HG03460 (cell line): ENCODE measurements around the gene ZNHIT2.
"Not testable (repeated sequence)": the region's sequence is repeated elsewhere in the genome, so short reads cannot be mapped to it uniquely, and the experiment has no call there.

Experiments
- ATAC-seq: cut with Tn5 transposase; IDR thresholded peaks from one replicate; pipeline ENCODE4 v1.9.1; 2021; ENCODE audit not compliant: unreplicated experiment

The ZNHIT2 gene

GRCh38 chr11:65117206-65118096 is at the start of gene ZNHIT2:
Gene ZNHIT2 (minus strand): TSS chr11:65117701. CDS start chr11:65117653, 48 bp downstream.
- peak; percentile 48 for ATAC-seq

GRCh38 chr11:65166893-65167292 is 49.4 kb upstream of the ZNHIT2 start:
- ATAC-seq: no peak

- ATAC-seq: no peak
Measured at GRCh38 chr11:65165410-65166317, 48.2 kb upstream of the ZNHIT2 start.

- ATAC-seq: no peak
Measured at GRCh38 chr11:65163684-65164083, 46.2 kb upstream of the ZNHIT2 start.

- ATAC-seq: no peak
Measured at GRCh38 chr11:65160643-65161042, 43.1 kb upstream of the ZNHIT2 start.

- ATAC-seq: no peak
Measured at GRCh38 chr11:65159012-65159411, 41.5 kb upstream of the ZNHIT2 start.

- ATAC-seq: no peak
Measured at GRCh38 chr11:65157336-65157735, 39.8 kb upstream of the ZNHIT2 start.

GRCh38 chr11:65156926-65157325 is 39.4 kb upstream of the ZNHIT2 start:
- ATAC-seq: no peak

- no peak for ATAC-seq
Measured at GRCh38 chr11:65156256-65156655, 38.8 kb upstream of the ZNHIT2 start.

GRCh38 chr11:65152122-65152521 is 34.6 kb upstream of the ZNHIT2 start:
- no peak for ATAC-seq

GRCh38 chr11:65151331-65151899 is 33.9 kb upstream of the ZNHIT2 start:
- ATAC-seq: no peak

GRCh38 chr11:65150509-65151299 is 33.2 kb upstream of the ZNHIT2 start:
- no peak for ATAC-seq

GRCh38 chr11:65150131-65150508 is 32.6 kb upstream of the ZNHIT2 start:
- ATAC-seq: not testable (repeated sequence)

- ATAC-seq: no peak
Measured at GRCh38 chr11:65148657-65149056, 31.2 kb upstream of the ZNHIT2 start.

GRCh38 chr11:65147352-65148075 is 30.0 kb upstream of the ZNHIT2 start:
- no peak for ATAC-seq

- no peak for ATAC-seq
Measured at GRCh38 chr11:65141896-65142494, 24.5 kb upstream of the ZNHIT2 start.

GRCh38 chr11:65136515-65137096 is 19.1 kb upstream of the ZNHIT2 start:
- no peak for ATAC-seq

GRCh38 chr11:65135633-65136145 is 18.2 kb upstream of the ZNHIT2 start:
- no peak for ATAC-seq
